A549 treated with AZD9567 at 1 μM for 4 hours (cell line): ENCODE measurements around the gene CFAP97D1. TPM values are rescaled to one million over a fixed set of nuclear protein-coding genes. Genes with fewer than 3 reads are reported as not detected.

Experiments used
- total RNA-seq: library from RNA; stranded (reverse); fragments of 200-300 nt; extraction: Qiagen RNA extraction; gene quantifications from 5 replicates; pipeline ENCODE4 v1.2.3, GENCODE V29; 2022; ENCODE audit not compliant: insufficient read depth

The CFAP97D1 gene
- total RNA-seq, result 0.02 TPM in 2 of 5 replicates, not detected in the others

DNA sequence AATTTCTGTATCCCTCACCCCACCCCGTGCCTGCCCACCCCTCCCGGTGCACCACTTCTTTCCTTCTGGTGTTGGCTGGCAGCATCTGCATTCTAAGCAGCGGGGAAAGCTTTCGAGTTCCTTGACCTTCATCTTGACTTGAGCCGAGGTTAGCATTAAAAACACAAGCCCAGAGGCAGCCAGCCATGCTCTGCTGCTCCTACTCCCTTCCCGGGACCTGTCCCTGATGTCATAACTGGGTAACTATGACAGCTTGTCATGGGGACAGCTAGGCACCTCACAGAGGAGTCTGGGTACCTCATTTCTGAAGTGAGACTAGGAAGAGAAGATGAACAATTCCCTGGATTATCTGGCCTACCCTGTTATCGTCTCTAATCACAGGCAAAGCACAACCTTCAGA is at the start of gene CFAP97D1:
TSS of gene CFAP97D1 (plus strand) at position 301 of the 400 bp plus-strand sequence. CDS start at position 329, 28 bp downstream.

DNA sequence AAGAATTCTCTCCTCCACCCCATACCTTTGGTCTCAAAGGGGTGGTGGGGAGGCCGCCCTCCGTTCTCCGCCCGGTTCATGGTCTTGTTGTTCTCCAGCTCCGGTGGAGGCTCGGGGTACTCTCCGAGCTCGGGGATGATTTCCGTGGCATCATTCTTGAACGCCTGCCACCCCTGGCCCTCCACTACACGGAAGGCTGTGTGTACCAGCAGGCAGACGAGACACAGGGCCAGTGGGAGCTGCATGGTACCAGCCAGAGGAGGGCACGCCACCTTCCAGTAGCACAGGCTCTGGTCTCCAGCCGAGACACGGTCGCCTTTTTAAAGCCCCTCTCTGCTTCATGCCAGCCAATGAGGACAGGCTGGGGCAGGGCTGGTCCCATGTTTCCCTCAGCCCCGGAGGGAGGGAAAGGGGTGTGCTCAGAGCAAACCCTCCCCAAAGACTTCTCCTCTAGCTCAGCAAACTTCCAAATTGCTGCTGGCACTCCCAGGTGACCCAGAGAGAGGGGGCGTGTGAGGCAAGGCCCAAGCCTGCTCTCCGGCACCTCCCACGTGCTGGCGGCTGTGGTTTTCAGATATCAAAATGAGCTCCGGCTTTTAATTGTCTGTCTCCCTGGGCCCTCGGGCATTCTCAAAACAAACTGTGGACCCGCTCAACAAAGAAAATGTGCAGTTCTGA is 21.6 kb upstream of the CFAP97D1 start, which contains the start of gene SOST:
TSS of gene SOST (minus strand) at position 295 of the 678 bp plus-strand sequence. CDS start at position 245, 50 bp downstream.

DNA sequence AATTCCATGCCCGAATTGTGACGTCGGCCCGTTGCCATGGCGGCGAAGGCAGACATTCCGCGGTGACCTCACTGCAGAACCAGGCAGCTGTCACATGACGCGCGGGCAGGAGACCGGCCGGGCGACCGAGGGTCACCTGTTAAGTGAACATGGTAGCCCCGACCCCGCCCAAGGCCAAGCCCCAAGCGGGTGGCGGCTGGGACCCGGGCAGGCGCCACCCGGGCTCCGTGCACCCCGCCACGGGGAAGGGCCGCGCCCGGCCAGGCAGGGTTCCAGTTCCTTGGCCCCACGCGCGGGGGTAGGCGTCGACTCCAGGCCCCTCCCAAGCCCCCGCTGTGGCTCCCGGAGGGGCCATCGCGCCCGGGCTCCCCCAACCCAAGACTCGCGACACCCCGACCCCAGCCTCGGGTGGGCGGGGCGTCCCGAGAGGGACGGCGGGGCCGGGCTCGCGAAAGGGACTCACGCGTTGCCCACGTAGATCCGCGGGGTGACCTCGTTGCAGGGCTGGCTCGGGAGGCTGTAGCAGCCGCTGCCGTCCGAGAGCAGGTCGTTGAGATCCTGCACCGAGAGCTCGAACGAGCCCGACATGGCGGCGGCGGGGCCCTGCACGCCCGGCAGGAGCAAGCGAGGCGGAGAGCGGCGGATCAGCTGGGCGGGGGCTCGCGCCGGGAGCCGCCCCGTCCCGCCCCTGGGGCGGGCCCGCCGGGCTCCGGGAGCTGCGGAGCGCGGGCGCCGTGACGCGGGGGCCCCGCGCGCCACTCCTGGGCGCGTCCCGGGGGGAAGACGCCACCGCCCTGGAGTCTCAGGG is 1.7 kb upstream of the CFAP97D1 start, which contains the start of gene DUSP3:
TSS of gene DUSP3 (minus strand) at position 641 of the 808 bp plus-strand sequence. CDS start at position 588, 53 bp downstream.

DNA sequence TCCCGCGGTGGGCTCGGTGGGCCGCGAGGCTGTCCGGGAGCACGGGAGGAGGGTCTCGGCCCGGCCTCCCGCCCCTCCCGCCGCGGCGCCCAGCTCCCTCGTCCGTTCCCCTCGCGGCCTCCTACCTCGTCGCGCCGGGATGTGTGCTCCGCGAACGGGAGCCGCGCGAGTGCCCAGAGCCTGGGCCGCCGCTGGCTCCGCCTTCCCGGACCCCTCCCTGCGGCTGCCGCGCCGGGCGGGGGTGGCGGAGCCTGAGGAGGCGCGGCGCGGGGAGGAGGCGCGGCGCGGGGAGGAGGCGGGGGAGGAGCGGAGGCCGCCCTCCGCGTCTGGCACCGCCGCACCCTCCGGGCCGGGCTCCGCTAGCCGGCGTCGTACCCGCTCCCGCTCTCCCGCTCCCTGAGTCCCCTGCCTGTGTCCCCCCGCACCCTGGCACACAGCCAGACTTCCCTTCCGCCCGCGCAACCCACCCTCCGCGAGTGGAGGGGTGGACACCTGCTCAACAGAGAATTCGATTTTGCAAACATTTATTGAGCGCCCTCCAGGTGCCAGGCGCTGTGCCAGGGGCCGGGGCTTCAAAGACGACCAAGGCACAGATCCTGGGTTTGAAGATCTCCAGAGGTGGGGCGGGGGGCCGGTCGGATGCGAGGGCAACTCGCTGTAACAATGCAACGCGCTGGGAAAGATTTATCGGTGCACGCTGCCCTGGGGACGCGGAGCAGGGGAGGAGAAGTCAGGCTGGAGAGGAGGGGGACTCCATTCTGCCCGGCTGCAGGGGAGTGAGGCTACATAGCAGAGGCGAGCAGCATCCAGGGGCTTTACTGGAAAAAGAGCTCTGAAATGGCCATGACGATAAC is 53.0 kb downstream of the CFAP97D1 start, which contains the start of gene MPP3:
TSS of gene MPP3 (minus strand) at position 171 of the 854 bp plus-strand sequence. CDS start 1,240 bp downstream, outside the sequence.

Other genes with a start within 250 kb of the CFAP97D1 start
- 34.8 to 51.6 TPM (median 48.7 TPM) in 5 replicates for gene ETV4, start 234.1 kb upstream of the CFAP97D1 start, total RNA-seq
- not detected in 5 replicates for gene MEOX1, start 118.5 kb upstream of the CFAP97D1 start, total RNA-seq
- gene SOST, start 21.6 kb upstream of the CFAP97D1 start, total RNA-seq, result not detected in 5 replicates
- gene DUSP3, start 1.5 kb upstream of the CFAP97D1 start, total RNA-seq, result 56.4 to 64.4 TPM (median 57.4 TPM) in 5 replicates
- 17.5 to 28.4 TPM (median 19.2 TPM) in 5 replicates for gene MPP3, start 52.7 kb downstream of the CFAP97D1 start, total RNA-seq
- gene CD300LG, start 66.7 kb downstream of the CFAP97D1 start, total RNA-seq, result not detected in 5 replicates
- gene MPP2, start 127.1 kb downstream of the CFAP97D1 start, total RNA-seq, result 1.3 to 1.9 TPM (median 1.5 TPM) in 5 replicates
- 0.23 TPM in 1 of 5 replicates, not detected in the others for gene PPY, start 162.0 kb downstream of the CFAP97D1 start, total RNA-seq
- gene PYY, start 173.5 kb downstream of the CFAP97D1 start, total RNA-seq, result 0.22 TPM in 1 of 5 replicates, not detected in the others
- 0.96 to 1.2 TPM (median 1.2 TPM) in 4 of 5 replicates, not detected in the other for gene NAGS, start 224.2 kb downstream of the CFAP97D1 start, total RNA-seq
- 24.9 to 30.6 TPM (median 29.1 TPM) in 5 replicates for gene TMEM101, start 234.5 kb downstream of the CFAP97D1 start, total RNA-seq